WI38 (cell line): ENCODE measurements around the gene SYCP3.
"Not testable (repeated sequence)": the region's sequence is repeated elsewhere in the genome, so short reads cannot be mapped to it uniquely, and the experiment has no call there.

Experiments used
- H3K4me3 ChIP-seq: 2 replicates; pipeline ENCODE4 v1.5.1; 2011; ENCODE audit warnings: low read depth, mild to moderate bottlenecking, control low read depth, low read length
- TF ChIP-seq, protein P1 (sequence below): IDR thresholded peaks from 2 replicates; pipeline ENCODE4 v1.5.1; 2012; ENCODE audit warnings: low read depth, mild to moderate bottlenecking, control low read depth, low read length

SYCP3 gene

DNA sequence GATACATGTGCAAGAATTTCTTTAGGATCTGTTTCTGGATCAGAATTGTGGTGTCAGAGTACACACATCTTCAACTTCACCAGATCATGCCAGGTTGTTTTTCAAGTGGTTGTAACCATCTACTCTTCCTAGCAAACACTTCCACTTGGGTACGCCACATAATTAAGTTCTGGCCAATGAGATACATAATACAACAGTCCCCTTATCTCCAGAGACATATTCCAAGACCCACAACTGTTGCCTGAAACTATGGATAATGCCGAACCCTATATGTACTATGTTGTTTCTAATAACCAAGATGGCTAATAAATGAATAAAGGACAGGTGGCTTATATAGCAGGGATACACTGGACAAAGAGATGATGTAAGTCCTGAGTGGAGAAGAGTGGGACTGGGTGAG lies 44.3 kb downstream of the SYCP3 start:
- TF ChIP-seq, protein P1, sequence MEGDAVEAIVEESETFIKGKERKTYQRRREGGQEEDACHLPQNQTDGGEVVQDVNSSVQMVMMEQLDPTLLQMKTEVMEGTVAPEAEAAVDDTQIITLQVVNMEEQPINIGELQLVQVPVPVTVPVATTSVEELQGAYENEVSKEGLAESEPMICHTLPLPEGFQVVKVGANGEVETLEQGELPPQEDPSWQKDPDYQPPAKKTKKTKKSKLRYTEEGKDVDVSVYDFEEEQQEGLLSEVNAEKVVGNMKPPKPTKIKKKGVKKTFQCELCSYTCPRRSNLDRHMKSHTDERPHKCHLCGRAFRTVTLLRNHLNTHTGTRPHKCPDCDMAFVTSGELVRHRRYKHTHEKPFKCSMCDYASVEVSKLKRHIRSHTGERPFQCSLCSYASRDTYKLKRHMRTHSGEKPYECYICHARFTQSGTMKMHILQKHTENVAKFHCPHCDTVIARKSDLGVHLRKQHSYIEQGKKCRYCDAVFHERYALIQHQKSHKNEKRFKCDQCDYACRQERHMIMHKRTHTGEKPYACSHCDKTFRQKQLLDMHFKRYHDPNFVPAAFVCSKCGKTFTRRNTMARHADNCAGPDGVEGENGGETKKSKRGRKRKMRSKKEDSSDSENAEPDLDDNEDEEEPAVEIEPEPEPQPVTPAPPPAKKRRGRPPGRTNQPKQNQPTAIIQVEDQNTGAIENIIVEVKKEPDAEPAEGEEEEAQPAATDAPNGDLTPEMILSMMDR = no peak

DNA sequence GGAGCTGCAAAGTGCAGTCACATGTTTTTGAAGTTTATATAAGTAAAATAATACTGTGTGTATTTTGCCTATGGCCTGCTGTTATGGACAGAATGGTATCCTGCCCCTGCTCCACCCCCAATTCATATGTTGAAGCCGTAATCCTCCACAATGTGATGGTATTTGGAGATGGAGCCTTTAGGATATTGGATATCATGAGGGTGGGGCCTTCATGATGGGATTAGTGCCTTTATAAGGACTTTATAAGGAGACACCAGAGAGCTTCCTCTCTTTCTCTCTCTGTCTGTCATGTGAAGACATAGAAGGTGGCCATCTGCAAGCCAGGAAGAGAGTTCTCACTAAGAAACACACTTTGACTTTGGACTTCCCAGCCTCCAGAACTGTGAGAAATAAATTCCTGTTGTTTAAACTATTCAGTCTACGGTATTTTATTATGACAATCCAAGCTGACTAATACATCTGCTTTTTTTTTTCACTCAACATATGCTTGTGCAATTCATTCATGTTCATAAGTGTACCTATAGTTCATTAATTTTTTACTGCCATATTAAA lies 44.9 kb downstream of the SYCP3 start:
- no peak overlapping the region for H3K4me3 ChIP-seq
- TF ChIP-seq, protein P1 = no peak

More for the DNA sequence above, 44.3 kb downstream of the SYCP3 start:
- H3K4me3 ChIP-seq = no peak overlapping the region

DNA sequence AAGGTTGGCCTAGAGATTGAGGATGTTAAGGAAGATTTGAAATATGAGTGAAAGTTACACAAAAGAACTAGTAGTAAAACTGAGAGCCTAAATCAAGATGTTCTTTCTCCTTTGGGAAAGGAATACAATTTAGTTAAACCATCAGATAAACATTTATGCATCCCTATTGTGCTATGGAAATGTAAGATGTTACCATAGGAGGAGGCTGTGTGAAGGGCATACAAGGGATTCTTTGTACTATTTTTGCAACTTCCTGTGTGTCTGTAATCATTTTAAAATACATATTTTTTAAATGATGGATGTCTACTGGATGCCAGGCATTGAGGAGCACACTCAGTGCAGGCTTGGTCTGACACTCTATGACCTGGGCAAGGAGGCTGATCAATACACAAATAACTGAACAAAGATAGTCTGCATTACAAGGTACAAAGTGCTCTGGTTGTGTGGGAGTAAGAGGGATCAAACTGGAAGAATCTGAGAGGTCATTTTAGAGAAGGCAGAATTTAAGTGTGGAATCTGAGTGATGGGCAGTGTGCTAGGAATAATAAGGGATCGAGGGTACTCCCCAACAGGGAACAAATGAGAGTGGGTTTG lies 47.7 kb downstream of the SYCP3 start:
- H3K4me3 ChIP-seq = no peak overlapping the region

DNA sequence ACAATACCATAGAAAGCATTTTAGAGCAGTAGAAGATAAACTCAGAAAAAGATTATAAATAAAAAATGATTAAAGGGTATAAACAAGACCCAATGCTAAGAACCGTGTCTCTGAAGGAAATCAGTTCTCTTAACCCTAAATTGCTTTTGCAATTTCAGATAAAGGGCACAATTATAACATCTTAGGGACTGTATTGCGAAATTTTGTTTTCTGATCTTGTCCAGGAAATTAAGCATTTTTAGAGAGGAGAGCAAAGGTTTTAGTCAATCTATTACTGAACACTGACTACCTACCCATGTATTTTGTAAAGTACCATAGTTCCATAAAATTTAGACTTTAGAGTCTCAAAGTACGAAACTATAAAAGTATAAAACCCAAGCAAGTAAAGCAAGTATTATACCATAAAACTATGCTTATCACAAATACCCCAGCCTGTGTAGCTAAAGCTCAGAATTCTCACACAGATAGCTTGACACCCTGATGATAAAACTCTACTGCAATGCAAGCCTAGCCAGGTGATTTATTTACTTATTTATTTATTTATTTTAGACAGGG lies 48.6 kb downstream of the SYCP3 start:
- no peak overlapping the region for H3K4me3 ChIP-seq
- TF ChIP-seq, protein P1 = no peak

More for the DNA sequence above, 47.7 kb downstream of the SYCP3 start:
- TF ChIP-seq, protein P1 = no peak

DNA sequence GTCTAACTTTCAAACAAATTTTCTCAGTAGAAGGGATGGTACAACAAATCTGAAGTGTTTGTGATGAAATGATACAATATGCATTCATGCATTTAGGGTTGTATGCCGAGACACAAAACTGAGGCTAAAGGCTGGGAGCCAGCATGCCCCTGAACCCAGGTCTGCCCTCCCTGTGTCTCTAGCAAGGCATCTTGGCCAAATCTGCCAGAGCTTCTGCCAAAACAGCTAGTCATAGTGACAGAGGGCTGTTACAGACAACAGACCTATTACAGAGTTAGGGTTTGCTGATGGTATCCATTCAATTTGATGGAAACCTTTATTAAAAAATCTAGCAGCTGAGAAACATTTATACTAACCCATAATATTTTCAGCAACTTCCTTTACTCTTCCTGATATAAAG lies 53.1 kb downstream of the SYCP3 start:
- H3K4me3 ChIP-seq = no peak overlapping the region
- TF ChIP-seq, protein P1 = no peak

DNA sequence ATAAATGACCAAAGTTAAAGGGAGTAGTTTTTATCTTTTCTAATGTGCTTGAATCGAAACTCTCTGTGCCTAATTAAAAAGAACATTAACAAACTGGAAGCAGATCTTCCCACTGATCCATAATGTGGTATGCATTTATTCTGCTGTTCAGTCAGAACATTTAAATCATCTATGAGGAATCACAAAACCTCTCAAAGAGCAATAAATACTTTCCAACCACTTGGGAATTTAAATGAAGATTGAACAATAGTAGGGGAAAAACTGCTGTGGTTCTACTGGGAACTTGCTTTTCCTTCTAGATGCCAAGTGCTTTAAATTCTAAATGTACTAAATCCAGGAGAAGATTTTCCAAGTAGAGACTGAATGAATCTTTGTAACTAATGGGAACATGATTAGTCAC lies 54.2 kb downstream of the SYCP3 start:
- H3K4me3 ChIP-seq = no peak overlapping the region
- TF ChIP-seq, protein P1 = no peak

DNA sequence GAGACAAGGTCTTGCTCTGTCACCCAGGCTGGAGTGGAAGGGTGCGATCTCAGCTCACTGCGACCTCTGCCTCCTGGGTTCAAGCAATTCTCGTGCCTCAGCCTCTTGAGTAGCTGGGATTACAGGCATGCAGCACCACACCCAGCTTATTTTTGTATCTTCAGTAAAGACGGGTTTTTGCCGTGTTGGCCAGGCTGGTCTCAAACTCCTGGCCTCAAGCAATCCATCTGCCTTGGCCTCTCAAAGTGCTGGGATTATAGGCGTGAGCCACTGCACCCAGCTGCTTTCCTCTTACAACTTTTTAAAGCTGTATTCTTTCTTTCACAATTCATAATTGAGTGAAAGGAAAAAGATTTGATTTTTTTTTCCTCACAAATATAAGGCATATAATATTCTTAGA lies 57.6 kb downstream of the SYCP3 start:
- H3K4me3 ChIP-seq = not testable (repeated sequence)
